Measurements from ENCODE around the gene TARS3.

DNA sequence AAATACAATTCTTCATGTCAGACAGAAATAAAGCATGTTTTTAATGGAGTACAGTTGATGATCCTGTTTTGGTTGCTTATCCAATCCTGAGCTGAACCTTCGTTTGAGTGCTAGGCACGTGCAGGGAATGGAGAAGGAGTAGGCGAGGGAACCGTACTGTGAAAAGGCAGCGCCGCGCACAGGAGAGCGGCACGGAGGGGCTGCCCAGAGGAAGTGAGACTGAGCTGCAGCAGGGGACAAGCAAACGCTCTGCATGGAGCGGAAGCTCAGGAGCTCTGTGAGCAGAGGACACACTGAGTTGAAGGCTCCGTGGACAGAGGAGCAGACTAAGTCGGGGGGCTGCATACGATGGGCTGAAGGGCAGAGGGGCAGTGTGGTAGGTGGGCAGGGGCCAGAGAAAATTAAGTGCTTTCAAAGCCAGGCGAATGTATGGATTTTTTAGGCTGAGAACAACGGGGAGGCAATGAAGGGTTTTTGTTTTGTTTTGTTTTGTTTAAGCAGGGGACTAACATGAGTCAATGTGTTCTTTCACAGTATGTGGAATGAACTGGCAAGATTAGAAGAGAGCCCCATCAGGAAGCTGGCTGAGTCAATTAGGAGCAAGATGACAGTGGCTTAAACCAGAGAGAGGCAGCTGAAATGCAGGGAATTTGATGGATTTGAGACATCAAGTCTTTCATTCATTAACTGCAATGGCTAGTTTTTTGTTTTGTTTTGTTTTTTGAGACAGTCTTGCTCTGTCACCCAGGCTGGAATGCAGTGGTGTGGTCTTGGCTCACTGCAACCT, 48.3 kb downstream of the TARS3 start:
- TF ChIP-seq CTCF (IDR thresholded peaks at IDR 0.05; ENCODE audit: extremely low read depth in 1 of 2, insufficient read depth in 1 of 2, low read depth in 1 of 2, low read length in 2 of 2): no peak
- no peak for TF ChIP-seq EZH2 (IDR thresholded peaks at IDR 0.05; ENCODE audit: borderline replicate concordance, low read depth, low read length, severe bottlenecking)
- TF ChIP-seq POLR2AphosphoS5 (IDR thresholded peaks at IDR 0.05; ENCODE audit: insufficient read depth, low read depth, low read length): no peak
- no peak for TF ChIP-seq JUN (IDR thresholded peaks at IDR 0.05; ENCODE audit: borderline replicate concordance, insufficient read depth, insufficient read length, low read depth)
- TF ChIP-seq POLR2A (IDR thresholded peaks at IDR 0.05; ENCODE audit: low read depth, low read length): no peak
- TF ChIP-seq MAX (IDR thresholded peaks at IDR 0.05; ENCODE audit: insufficient read depth, insufficient read length): no peak
